HG02840 (cell line): ENCODE data around the gene NAXE.
"Not testable (repeated sequence)": the region's sequence is repeated elsewhere in the genome, so short reads cannot be mapped to it uniquely, and the experiment has no call there.

ENCODE experiments used
- ATAC-seq: cut with Tn5 transposase; IDR thresholded peaks from one replicate; pipeline ENCODE4 v1.9.1; 2021; ENCODE audit warnings: mild to moderate bottlenecking, moderate library complexity, moderate number of reproducible peaks; ENCODE audit not compliant: unreplicated experiment, low FRiP score

Gene NAXE

GRCh38 chr1:156592158-156592909 lies 758 bp downstream of the NAXE start:
- peak; percentile 19 for ATAC-seq

- ATAC-seq, result no peak
These were observed 1.5 kb downstream of the NAXE start for GRCh38 chr1:156592910-156593660.

- no peak for ATAC-seq
These were observed 2.0 kb downstream of the NAXE start for GRCh38 chr1:156593661-156593989.

GRCh38 chr1:156594190-156594589 lies 2.6 kb downstream of the NAXE start:
- ATAC-seq, result no peak

- no peak for ATAC-seq
These were observed 3.4 kb downstream of the NAXE start for GRCh38 chr1:156595016-156595415.

- no peak for ATAC-seq
These were observed 4.8 kb downstream of the NAXE start for GRCh38 chr1:156596426-156596825.

- no peak for ATAC-seq
These were observed 6.5 kb downstream of the NAXE start for GRCh38 chr1:156598125-156598524.

- no peak for ATAC-seq
These were observed 7.3 kb downstream of the NAXE start for GRCh38 chr1:156598731-156599432.

GRCh38 chr1:156599811-156600210 lies 8.2 kb downstream of the NAXE start:
- no peak for ATAC-seq

GRCh38 chr1:156600733-156601121 lies 9.2 kb downstream of the NAXE start:
- no peak for ATAC-seq

GRCh38 chr1:156601122-156601830 lies 9.7 kb downstream of the NAXE start, which contains the start of gene GPATCH4:
Gene GPATCH4 (minus strand): TSS chr1:156601479.
- no peak for ATAC-seq

- ATAC-seq, result no peak
These were observed 10.3 kb downstream of the NAXE start for GRCh38 chr1:156601892-156602291.

GRCh38 chr1:156602557-156602993 lies 11.0 kb downstream of the NAXE start:
- ATAC-seq, result no peak

GRCh38 chr1:156607344-156607743 lies 15.8 kb downstream of the NAXE start:
- not testable (repeated sequence) for ATAC-seq

GRCh38 chr1:156608036-156608674 lies 16.6 kb downstream of the NAXE start:
- no peak for ATAC-seq

- no peak for ATAC-seq
These were observed 17.4 kb downstream of the NAXE start for GRCh38 chr1:156608981-156609380.

- not testable (repeated sequence) for ATAC-seq
These were observed 18.5 kb downstream of the NAXE start for GRCh38 chr1:156610072-156610471.

- no peak for ATAC-seq
These were observed 21.1 kb downstream of the NAXE start for GRCh38 chr1:156612666-156613065.

- ATAC-seq, result no peak
These were observed 24.4 kb downstream of the NAXE start for GRCh38 chr1:156615946-156616345.

- no peak for ATAC-seq
These were observed 24.9 kb downstream of the NAXE start for GRCh38 chr1:156616463-156616862.
